ENCODE data around the gene RAB3IL1. TPM values are rescaled to one million over a fixed set of nuclear protein-coding genes. Genes with fewer than 3 reads are reported as not detected.

Gene RAB3IL1
- total and polyA plus RNA-seq, 9 of the 15 experiments (the other 6 are each of a cell fraction or from before 2014, with no cell fraction given): 0.15 to 42.6 (median 15.5) TPM

DNA sequence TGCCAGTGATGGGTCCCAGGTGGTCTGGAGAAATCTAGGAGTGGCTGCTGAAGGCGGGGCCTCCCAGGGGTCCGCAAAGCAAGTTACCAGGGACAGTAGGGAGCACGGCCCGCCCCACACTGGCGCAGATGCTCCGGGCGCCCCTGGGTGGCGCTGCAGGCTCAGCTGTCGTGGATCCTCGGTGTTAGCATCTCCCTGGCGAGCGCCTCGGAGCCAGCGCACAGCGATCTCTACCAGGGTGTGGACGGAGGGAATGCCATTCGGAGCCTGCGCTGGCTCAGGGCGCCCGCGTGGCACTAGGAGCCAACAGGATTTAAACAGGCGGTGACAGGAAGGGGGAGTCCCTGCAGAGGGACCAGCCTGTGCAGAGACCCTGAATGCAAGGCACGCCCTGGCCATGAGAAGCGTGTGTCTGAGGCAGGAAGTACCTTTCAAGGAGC is 46.2 kb downstream of the RAB3IL1 start (continued):
- TF ChIP-seq, protein P1, sequence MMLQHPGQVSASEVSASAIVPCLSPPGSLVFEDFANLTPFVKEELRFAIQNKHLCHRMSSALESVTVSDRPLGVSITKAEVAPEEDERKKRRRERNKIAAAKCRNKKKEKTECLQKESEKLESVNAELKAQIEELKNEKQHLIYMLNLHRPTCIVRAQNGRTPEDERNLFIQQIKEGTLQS (IDR thresholded peaks at IDR 0.05): no peak
- TF ChIP-seq, protein P1 (CRISPR knock-in tag; conservative IDR thresholded peaks at IDR 0.05): peak; percentile 54; the same call in 1 of the 2 replicates
- no peak for TF ChIP-seq CCAR2 (IDR thresholded peaks at IDR 0.05; ENCODE audit: low read depth, low read length)
- TF ChIP-seq PHF8 (IDR thresholded peaks at IDR 0.05; ENCODE audit: borderline replicate concordance, low read length): peak; percentile 18; the same call in 1 of the 2 replicates
- TF ChIP-seq MECOM (CRISPR knock-in tag; IDR thresholded peaks at IDR 0.05): peak; percentile 9; the same call in 1 of the 2 replicates
- TF ChIP-seq, protein P2, sequence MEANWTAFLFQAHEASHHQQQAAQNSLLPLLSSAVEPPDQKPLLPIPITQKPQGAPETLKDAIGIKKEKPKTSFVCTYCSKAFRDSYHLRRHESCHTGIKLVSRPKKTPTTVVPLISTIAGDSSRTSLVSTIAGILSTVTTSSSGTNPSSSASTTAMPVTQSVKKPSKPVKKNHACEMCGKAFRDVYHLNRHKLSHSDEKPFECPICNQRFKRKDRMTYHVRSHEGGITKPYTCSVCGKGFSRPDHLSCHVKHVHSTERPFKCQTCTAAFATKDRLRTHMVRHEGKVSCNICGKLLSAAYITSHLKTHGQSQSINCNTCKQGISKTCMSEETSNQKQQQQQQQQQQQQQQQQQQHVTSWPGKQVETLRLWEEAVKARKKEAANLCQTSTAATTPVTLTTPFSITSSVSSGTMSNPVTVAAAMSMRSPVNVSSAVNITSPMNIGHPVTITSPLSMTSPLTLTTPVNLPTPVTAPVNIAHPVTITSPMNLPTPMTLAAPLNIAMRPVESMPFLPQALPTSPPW (CRISPR knock-in tag; IDR thresholded peaks at IDR 0.05): peak; percentile 63; the same call in 1 of the 2 replicates
- TF ChIP-seq ZFP30 (CRISPR knock-in tag; IDR thresholded peaks at IDR 0.05; ENCODE audit: borderline replicate concordance): no peak
- TF ChIP-seq, protein P3, sequence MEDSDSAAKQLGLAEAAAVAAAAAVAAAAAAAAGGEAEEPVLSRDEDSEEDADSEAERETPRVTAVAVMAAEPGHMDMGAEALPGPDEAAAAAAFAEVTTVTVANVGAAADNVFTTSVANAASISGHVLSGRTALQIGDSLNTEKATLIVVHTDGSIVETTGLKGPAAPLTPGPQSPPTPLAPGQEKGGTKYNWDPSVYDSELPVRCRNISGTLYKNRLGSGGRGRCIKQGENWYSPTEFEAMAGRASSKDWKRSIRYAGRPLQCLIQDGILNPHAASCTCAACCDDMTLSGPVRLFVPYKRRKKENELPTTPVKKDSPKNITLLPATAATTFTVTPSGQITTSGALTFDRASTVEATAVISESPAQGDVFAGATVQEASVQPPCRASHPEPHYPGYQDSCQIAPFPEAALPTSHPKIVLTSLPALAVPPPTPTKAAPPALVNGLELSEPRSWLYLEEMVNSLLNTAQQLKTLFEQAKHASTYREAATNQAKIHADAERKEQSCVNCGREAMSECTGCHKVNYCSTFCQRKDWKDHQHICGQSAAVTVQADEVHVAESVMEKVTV (CRISPR knock-in tag; IDR thresholded peaks at IDR 0.05): peak; percentile 73
- peak; percentile 72; the same call in 1 of the 2 replicates for TF ChIP-seq SP1 (CRISPR knock-in tag; IDR thresholded peaks at IDR 0.05)
- TF ChIP-seq RBBP5 (IDR thresholded peaks at IDR 0.05; ENCODE audit: borderline replicate concordance, insufficient read depth, low read length, poor library complexity, severe bottlenecking): peak; percentile 26
- no peak for TF ChIP-seq ZNF12 (CRISPR knock-in tag; IDR thresholded peaks at IDR 0.05)
- TF ChIP-seq ZNF551 (CRISPR knock-in tag; IDR thresholded peaks at IDR 0.05): no peak
- no peak for TF ChIP-seq MCM2 (IDR thresholded peaks at IDR 0.05; ENCODE audit: low read depth)
- no peak for TF ChIP-seq NBN (IDR thresholded peaks at IDR 0.05; ENCODE audit: low read depth)
- TF ChIP-seq MYC (IDR thresholded peaks at IDR 0.05; ENCODE audit: low read depth, low read length): peak; percentile 46
- no peak for TF ChIP-seq MYC (CRISPR knock-in tag; IDR thresholded peaks at IDR 0.05; ENCODE audit: borderline replicate concordance, low read depth)
- TF ChIP-seq, protein P4, sequence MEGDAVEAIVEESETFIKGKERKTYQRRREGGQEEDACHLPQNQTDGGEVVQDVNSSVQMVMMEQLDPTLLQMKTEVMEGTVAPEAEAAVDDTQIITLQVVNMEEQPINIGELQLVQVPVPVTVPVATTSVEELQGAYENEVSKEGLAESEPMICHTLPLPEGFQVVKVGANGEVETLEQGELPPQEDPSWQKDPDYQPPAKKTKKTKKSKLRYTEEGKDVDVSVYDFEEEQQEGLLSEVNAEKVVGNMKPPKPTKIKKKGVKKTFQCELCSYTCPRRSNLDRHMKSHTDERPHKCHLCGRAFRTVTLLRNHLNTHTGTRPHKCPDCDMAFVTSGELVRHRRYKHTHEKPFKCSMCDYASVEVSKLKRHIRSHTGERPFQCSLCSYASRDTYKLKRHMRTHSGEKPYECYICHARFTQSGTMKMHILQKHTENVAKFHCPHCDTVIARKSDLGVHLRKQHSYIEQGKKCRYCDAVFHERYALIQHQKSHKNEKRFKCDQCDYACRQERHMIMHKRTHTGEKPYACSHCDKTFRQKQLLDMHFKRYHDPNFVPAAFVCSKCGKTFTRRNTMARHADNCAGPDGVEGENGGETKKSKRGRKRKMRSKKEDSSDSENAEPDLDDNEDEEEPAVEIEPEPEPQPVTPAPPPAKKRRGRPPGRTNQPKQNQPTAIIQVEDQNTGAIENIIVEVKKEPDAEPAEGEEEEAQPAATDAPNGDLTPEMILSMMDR (IDR thresholded peaks at IDR 0.05 in 2 of 3, conservative IDR thresholded peaks at IDR 0.05 in 1 of 3; ENCODE audit: insufficient read depth in 2 of 3, low read depth in 1 of 3, low read length in 3 of 3): peak; percentile 91 to 97 (median 96)
- no peak for TF ChIP-seq NUFIP1 (IDR thresholded peaks at IDR 0.05; ENCODE audit: partially characterized antibody)
- TF ChIP-seq RB1 (IDR thresholded peaks at IDR 0.05; ENCODE audit: low read depth): peak; percentile 87
- TF ChIP-seq KDM2B (CRISPR knock-in tag; IDR thresholded peaks at IDR 0.05): 0 out of 2 replicates have a peak, but pooled peaks have one; percentile 56
- peak; percentile 95 for TF ChIP-seq SMC3 (conservative IDR thresholded peaks at IDR 0.05; ENCODE audit: insufficient read depth, low read depth, low read length)

Measured in K562 (cell line).